ENCODE results near the gene MYRF.

The MYRF gene

GRCh38 chr11:61785837-61786402 lies 33.5 kb downstream of the MYRF start:
- TF ChIP-seq TAF1 (IDR thresholded peaks at IDR 0.05; ENCODE audit: low read depth) (no peak), CREB1 (IDR thresholded peaks at IDR 0.05; ENCODE audit: low read depth) (no peak), CEBPB (IDR thresholded peaks at IDR 0.05) (no peak), EP300 (IDR thresholded peaks at IDR 0.05; ENCODE audit: borderline replicate concordance) (no peak), TCF12 (IDR thresholded peaks at IDR 0.05; ENCODE audit: low read depth) (no peak)

- TF ChIP-seq RAD21 (IDR thresholded peaks at IDR 0.05; ENCODE audit: low read depth) = peak; percentile 60
- TF ChIP-seq CREB1 (IDR thresholded peaks at IDR 0.05; ENCODE audit: low read depth) = no peak
- no peak for TF ChIP-seq TCF12 (IDR thresholded peaks at IDR 0.05; ENCODE audit: low read depth)
- TF ChIP-seq NFIC (IDR thresholded peaks at IDR 0.05) = no peak
- TF ChIP-seq CEBPB (IDR thresholded peaks at IDR 0.05) = no peak
- no peak for TF ChIP-seq TEAD4 (IDR thresholded peaks at IDR 0.05)
- TF ChIP-seq EGR1 (IDR thresholded peaks at IDR 0.05) = no peak
Measured at GRCh38 chr11:61787928-61788491, 35.6 kb downstream of the MYRF start.

- TF ChIP-seq RAD21 (IDR thresholded peaks at IDR 0.05; ENCODE audit: low read depth) = no peak
- TF ChIP-seq NFIC (IDR thresholded peaks at IDR 0.05) = peak; percentile 31; the same call in 1 of the 2 replicates
Measured at GRCh38 chr11:61791737-61792309, 39.4 kb downstream of the MYRF start.

DNA sequence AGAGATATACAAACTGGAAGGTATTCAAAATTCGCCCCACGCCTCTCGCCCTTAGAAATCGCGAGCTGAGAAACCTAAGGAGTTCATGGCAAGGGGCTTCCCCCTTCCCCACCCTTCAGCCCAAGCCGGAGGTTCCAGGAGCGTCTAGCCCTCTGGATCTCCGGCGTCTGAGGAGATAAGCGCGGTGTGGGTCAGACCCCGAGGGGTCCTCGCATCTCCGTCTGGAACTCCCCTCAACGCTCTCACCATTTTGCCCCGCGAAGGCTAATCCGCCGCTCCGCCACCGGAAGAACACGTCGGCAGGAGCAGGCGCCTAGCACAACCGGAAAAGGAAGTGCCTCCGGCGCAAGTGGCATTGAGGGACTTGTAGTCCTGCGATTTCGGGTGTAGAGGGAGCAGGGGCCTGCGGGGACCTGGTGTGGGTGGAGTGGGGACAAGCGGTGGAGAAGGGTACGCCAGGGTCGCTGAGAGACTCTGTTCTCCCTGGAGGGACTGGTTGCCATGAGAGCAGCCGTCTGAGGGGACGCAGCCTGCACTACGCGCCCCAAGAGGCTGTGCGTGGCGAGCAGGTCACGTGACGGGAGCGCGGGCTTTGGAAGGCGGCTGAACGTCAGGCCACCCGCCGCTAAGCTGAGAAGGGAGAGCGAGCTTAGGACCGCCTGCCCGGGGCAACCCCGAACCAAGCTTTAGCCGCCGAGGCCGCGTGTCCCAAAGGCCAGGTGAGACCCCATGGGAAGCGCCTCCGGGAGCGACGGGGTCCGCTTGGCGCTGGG lies 40.1 kb downstream of the MYRF start, which contains the start of the genes FEN1 and TMEM258:
Gene FEN1 (plus strand): TSS at position 602 of the 773 bp plus-strand sequence. CDS start 2,451 bp downstream, outside the sequence.
Gene TMEM258 (minus strand): TSS at position 290 of the 773 bp plus-strand sequence. CDS start 41 bp downstream, at position 249.
- no peak; the same call in 1 of the 2 replicates for TF ChIP-seq FOXM1 (IDR thresholded peaks at IDR 0.05; ENCODE audit: borderline replicate concordance, low read depth)
- TF ChIP-seq ZBTB7A (IDR thresholded peaks at IDR 0.05; ENCODE audit: low read depth) = peak; percentile 65
- peak; percentile 99 for TF ChIP-seq USF1 (IDR thresholded peaks at IDR 0.05)
- TF ChIP-seq TEAD4 (IDR thresholded peaks at IDR 0.05) = no peak
- peak; percentile 77 for TF ChIP-seq YY1 (IDR thresholded peaks at IDR 0.05; ENCODE audit: low read depth)
- TF ChIP-seq TCF12 (IDR thresholded peaks at IDR 0.05; ENCODE audit: low read depth) = no peak; the same call in none of the 2 replicates
- peak; percentile 86 for TF ChIP-seq MAX (IDR thresholded peaks at IDR 0.05)
- no peak for TF ChIP-seq CEBPB (IDR thresholded peaks at IDR 0.05)
- peak; percentile 55 for TF ChIP-seq CREB1 (IDR thresholded peaks at IDR 0.05; ENCODE audit: low read depth)
- peak; percentile 79 for TF ChIP-seq TAF1 (IDR thresholded peaks at IDR 0.05; ENCODE audit: low read depth)
- no peak for TF ChIP-seq EGR1 (IDR thresholded peaks at IDR 0.05)
- no peak for TF ChIP-seq RAD21 (IDR thresholded peaks at IDR 0.05; ENCODE audit: low read depth)
- no peak for TF ChIP-seq EP300 (IDR thresholded peaks at IDR 0.05; ENCODE audit: borderline replicate concordance)
- no peak for TF ChIP-seq NFIC (IDR thresholded peaks at IDR 0.05)
- TF ChIP-seq REST (IDR thresholded peaks at IDR 0.05; ENCODE audit: low read depth) = no peak

GRCh38 chr11:61793083-61793828 lies 40.8 kb downstream of the MYRF start:
- TF ChIP-seq TAF1 (IDR thresholded peaks at IDR 0.05; ENCODE audit: low read depth) (0 out of 2 replicates have a peak, but pooled peaks have one; percentile 4), TCF12 (IDR thresholded peaks at IDR 0.05; ENCODE audit: low read depth) (no peak), CREB1 (IDR thresholded peaks at IDR 0.05; ENCODE audit: low read depth) (no peak)

GRCh38 chr11:61793829-61794204 lies 41.4 kb downstream of the MYRF start:
- TF ChIP-seq EGR1 (IDR thresholded peaks at IDR 0.05) (no peak), EP300 (IDR thresholded peaks at IDR 0.05; ENCODE audit: borderline replicate concordance) (no peak), CEBPB (IDR thresholded peaks at IDR 0.05) (no peak), RAD21 (IDR thresholded peaks at IDR 0.05; ENCODE audit: low read depth) (no peak), TAF1 (IDR thresholded peaks at IDR 0.05; ENCODE audit: low read depth) (no peak), NFIC (IDR thresholded peaks at IDR 0.05) (no peak), ZBTB7A (IDR thresholded peaks at IDR 0.05; ENCODE audit: low read depth) (no peak), TEAD4 (IDR thresholded peaks at IDR 0.05) (no peak), REST (IDR thresholded peaks at IDR 0.05; ENCODE audit: low read depth) (no peak), YY1 (IDR thresholded peaks at IDR 0.05; ENCODE audit: low read depth) (no peak), MAX (IDR thresholded peaks at IDR 0.05) (no peak), USF1 (IDR thresholded peaks at IDR 0.05) (no peak), TCF12 (IDR thresholded peaks at IDR 0.05; ENCODE audit: low read depth) (no peak), CREB1 (IDR thresholded peaks at IDR 0.05; ENCODE audit: low read depth) (no peak), FOXM1 (IDR thresholded peaks at IDR 0.05; ENCODE audit: borderline replicate concordance, low read depth) (no peak)
